HepG2 (cell line): ENCODE data around the gene ATAD1. TPM values are rescaled to one million over a fixed set of nuclear protein-coding genes. Genes with fewer than 3 reads are reported as not detected.

Experiments
- ATAC-seq: fragments of 200-7000 bp; cut with Tn5 transposase; 3 replicates; pipeline ENCODE4 v1.9.1; 2020; ENCODE audit warnings: mild to moderate bottlenecking, moderate library complexity
- BruUV-seq: library from RNA; stranded (reverse); fragments of 400-500 nt; replicated peaks from 2 replicates; lab custom pipeline; 2021; lab: Mats Ljungman, UMichigan
- CTCF ChIA-PET: fragments of 300-600 bp; formaldehyde crosslinking; extraction: SDS; loops from one replicate; lab custom pipeline; 2021; ENCODE audit warnings: low total read pairs, inconsistent platforms, low intra/inter-chr PET ratio; lab: Yijun Ruan, JAX
- POLR2A ChIA-PET: fragments of 350-600 bp; sonication (Branson Sonifier 250); formaldehyde crosslinking; loops from one replicate; lab custom pipeline; 2020; ENCODE audit warnings: antibody characterized with exemption, inconsistent platforms; lab: Yijun Ruan, JAX
- DNase-seq: peaks from one replicate; pipeline ENCODE4 v3.0.0-alpha.2; 2015; ENCODE audit warnings: low spot score
- FAIRE-seq: peaks from 3 replicates; lab custom pipeline; 2011; peaks lifted over from hg19 to GRCh38; lab: Jason Lieb, UNC
- H2AFZ ChIP-seq: one replicate; pipeline ENCODE4 v1.6.1; 2011; ENCODE audit warnings: low read length, inconsistent platforms
- H3K27ac ChIP-seq: fragments of 300-600 bp; 3 replicates; pipeline ENCODE4 v1.8.0; 2011; ENCODE audit warnings: mixed run types, mild to moderate bottlenecking, mixed read lengths, low read length, inconsistent platforms; ENCODE audit not compliant: insufficient read depth; ENCODE audit errors: extremely low read length
- H3K27me3 ChIP-seq, 2 experiments: fragments of 200-600 bp in 1 of 2; 2 replicates in 1 of 2; 3 replicates in 1 of 2; pipeline versions ENCODE4 v1.6.0 to v1.8.0; 2011; ENCODE audit warnings: low read length in 2 of 2, mild to moderate bottlenecking in 2 of 2, moderate library complexity in 2 of 2, inconsistent platforms in 1 of 2; ENCODE audit not compliant: insufficient read depth in 2 of 2, control insufficient read depth in 1 of 2
- H3K36me3 ChIP-seq, 2 experiments: fragments of 200-600 bp in 1 of 2; replicated peaks in 1 of 2; 2 replicates in 1 of 2; 3 replicates in 1 of 2; pipeline versions ENCODE4 v1.5.1 to v1.8.0; 2011; ENCODE audit warnings: low read length in 2 of 2, inconsistent platforms in 1 of 2; ENCODE audit not compliant: insufficient read depth in 2 of 2, control insufficient read depth in 1 of 2
- H3K4me1 ChIP-seq: 2 replicates; pipeline ENCODE4 v1.5.1; 2012; ENCODE audit warnings: low read length, inconsistent platforms; ENCODE audit not compliant: insufficient read depth
- H3K4me2 ChIP-seq: 2 replicates; pipeline ENCODE4 v1.6.0; 2011; ENCODE audit warnings: low read depth, low read length, inconsistent platforms
- H3K4me3 ChIP-seq, 3 experiments: fragments of 200-600 bp in 1 of 3; sonication (generic), shearing (Covaris generic) in 1 of 3; replicated peaks in 1 of 3; 2 replicates each; pipeline ENCODE4 v1.5.1; 2011 to 2016; ENCODE audit warnings: low read length in 3 of 3, inconsistent platforms in 2 of 3, low read depth in 2 of 3, mild to moderate bottlenecking in 2 of 3, control low read depth in 1 of 3, mixed read lengths in 1 of 3; ENCODE audit not compliant: insufficient read depth in 1 of 3
- H3K79me2 ChIP-seq: one replicate; pipeline ENCODE4 v1.6.1; 2011; ENCODE audit warnings: low read length, inconsistent platforms; ENCODE audit not compliant: insufficient read depth
- H3K9ac ChIP-seq: 2 replicates; pipeline ENCODE4 v1.6.0; 2011; ENCODE audit warnings: mild to moderate bottlenecking, low read depth, low read length, inconsistent platforms; ENCODE audit not compliant: insufficient read depth
- H3K9me3 ChIP-seq: 2 replicates; pipeline ENCODE4 v1.5.1; 2012; ENCODE audit warnings: mild to moderate bottlenecking, low read length
- H4K20me1 ChIP-seq: 2 replicates; pipeline ENCODE4 v1.6.0; 2011; ENCODE audit warnings: inconsistent platforms, mild to moderate bottlenecking, low read length, moderate library complexity; ENCODE audit not compliant: insufficient read depth
- FIP1L1 ChIP-seq: fragments of 200-400 bp; formaldehyde crosslinking; IDR thresholded peaks from 2 replicates; pipeline ENCODE4 v1.6.1; 2018; ENCODE audit warnings: low read depth, mild to moderate bottlenecking, low read length, moderate library complexity, borderline replicate concordance; ENCODE audit not compliant: insufficient read depth
- FOSL1 ChIP-seq: sonication (generic); formaldehyde crosslinking; IDR thresholded peaks from 2 replicates; pipeline ENCODE4 v1.9.0; 2021; ENCODE audit warnings: missing genetic modification reagents, borderline replicate concordance
- FUBP1 ChIP-seq: sonication (generic); formaldehyde crosslinking; IDR thresholded peaks from 2 replicates; pipeline ENCODE4 v1.5.1; 2020; ENCODE audit warnings: missing genetic modification reagents, mild to moderate bottlenecking, borderline replicate concordance
- JUND ChIP-seq: sonication (generic); formaldehyde crosslinking; IDR thresholded peaks from 2 replicates; pipeline ENCODE4 v1.8.0; 2022; ENCODE audit warnings: mild to moderate bottlenecking, missing genetic modification reagents
- KDM6A ChIP-seq: IDR thresholded peaks from 2 replicates; pipeline ENCODE4 v1.6.1; 2016; ENCODE audit warnings: low read depth
- NFE2 ChIP-seq: sonication (generic); formaldehyde crosslinking; IDR thresholded peaks from 2 replicates; pipeline ENCODE4 v1.4.0; 2020; ENCODE audit warnings: missing genetic modification reagents
- RBFOX2 ChIP-seq: fragments of 200-400 bp; formaldehyde crosslinking; IDR thresholded peaks from 2 replicates; pipeline ENCODE4 v1.6.1; 2017; ENCODE audit warnings: low read depth, mild to moderate bottlenecking, low read length
- SIX1 ChIP-seq: sonication (generic); formaldehyde crosslinking; IDR thresholded peaks from 2 replicates; pipeline ENCODE4 v1.4.0; 2020; ENCODE audit warnings: missing genetic modification reagents, borderline replicate concordance
- TP53 ChIP-seq: sonication (generic); formaldehyde crosslinking; conservative IDR thresholded peaks from 2 replicates; pipeline ENCODE4 v1.4.0; 2020; ENCODE audit warnings: missing genetic modification reagents
- ZNF552 ChIP-seq: sonication (generic); formaldehyde crosslinking; IDR thresholded peaks from 2 replicates; pipeline ENCODE4 v1.9.0; 2022; ENCODE audit warnings: missing genetic modification reagents, mild to moderate bottlenecking, borderline replicate concordance
- ZNF598 ChIP-seq: sonication (generic); formaldehyde crosslinking; IDR thresholded peaks from 2 replicates; pipeline ENCODE4 v1.5.1; 2020; ENCODE audit warnings: mild to moderate bottlenecking, missing genetic modification reagents, borderline replicate concordance
- ZNF746 ChIP-seq: sonication (generic); formaldehyde crosslinking; IDR thresholded peaks from 2 replicates; pipeline ENCODE4 v1.8.0; 2022; ENCODE audit warnings: mild to moderate bottlenecking, missing genetic modification reagents
- ZNF83 ChIP-seq: sonication (generic); formaldehyde crosslinking; IDR thresholded peaks from 2 replicates; pipeline ENCODE4 v1.4.0; 2020; ENCODE audit warnings: missing genetic modification reagents, mild to moderate bottlenecking, borderline replicate concordance
- in situ Hi-C: cut with HindIII; loops from 2 replicates; pipeline ENCODE4 v1.10.0; 2017; ENCODE audit warnings: low pct_unique_long_range_greater_than_20kb; ENCODE audit not compliant: extremely low pct_ligation_motif_present
- intact Hi-C: fragments of 100-400 bp; cut with micrococcal nuclease; formaldehyde crosslinking; loops from one replicate; pipeline ENCODE4 v1.10.0; 2022; ENCODE audit not compliant: unreplicated experiment
- polyA plus RNA-seq, 8 experiments: library from polyadenylated mRNA; depleted of rRNA in 3 of 8; stranded (reverse) in 7 of 8; unstranded in 1 of 8; fragments of >200 nt; fragmentation: Illumina TruSeq in 4 of 8; extraction: Trizol in 4 of 8; gene quantifications; 2 replicates each; pipeline versions ENCODE4 v1.2.1 to v1.2.3, GENCODE V29; 2011 to 2016; ENCODE audit warnings: low read depth in 4 of 8, missing spikeins in 1 of 8, mixed read lengths in 1 of 8; ENCODE audit not compliant: insufficient read depth in 1 of 8
- total RNA-seq, 5 experiments: library from RNA; depleted of rRNA; stranded (reverse); fragments of >200 nt; fragmentation: Illumina TruSeq; extraction: Trizol; gene quantifications; 2 replicates each; pipeline ENCODE4 v1.2.3, GENCODE V29; 2016; ENCODE audit warnings: low read depth in 1 of 5
- TF ChIP-seq, protein P1 (sequence below): sonication (generic); formaldehyde crosslinking; IDR thresholded peaks from 2 replicates; pipeline ENCODE4 v1.5.0; 2020; ENCODE audit warnings: mild to moderate bottlenecking, low read depth, missing genetic modification reagents, borderline replicate concordance
- TF ChIP-seq, protein P2 (sequence below): sonication (generic); formaldehyde crosslinking; conservative IDR thresholded peaks from 2 replicates; pipeline ENCODE4 v1.4.0; 2020; ENCODE audit warnings: missing genetic modification reagents

The ATAD1 gene
- total and polyA plus RNA-seq, 2 of the 13 experiments (the other 11 are each of a cell fraction or from before 2014, with no cell fraction given): 14.9 to 28.2 TPM

DNA sequence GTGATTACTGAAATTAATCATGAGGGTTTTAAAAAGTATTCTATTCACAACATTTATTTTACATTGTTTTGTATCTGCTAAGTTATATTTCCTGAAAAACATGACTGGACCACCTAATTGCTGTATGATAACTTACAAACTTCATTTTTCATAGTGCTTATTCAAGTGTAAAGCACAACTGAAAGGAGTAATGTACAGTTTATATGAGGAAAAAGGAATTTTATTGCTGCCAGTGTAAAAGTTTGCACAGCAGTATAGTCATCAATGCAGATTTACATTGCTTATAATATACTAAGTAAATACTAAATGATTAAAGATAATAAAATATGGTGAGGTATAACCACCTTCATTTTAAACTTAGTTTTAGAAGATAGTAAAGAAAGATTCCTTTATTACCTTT lies 49.4 kb upstream of the ATAD1 start:
- peaks cover 83% of the 10 kb centered on the region for H3K79me2 ChIP-seq
- H4K20me1 ChIP-seq: peaks cover 52% of the 10 kb centered on the region
- H3K9ac ChIP-seq: peak overlapping the region; percentile 82
- no peak overlapping the region for H2AFZ ChIP-seq
- POLR2A ChIA-PET: no interaction called here
- no peak overlapping the region for H3K27ac ChIP-seq
- no peaks in the 10 kb centered on the region; a peak in 1 of 5 replicates for H3K27me3 ChIP-seq
- peaks cover 33% of the 10 kb centered on the region for H3K4me1 ChIP-seq
- TF ChIP-seq SIX1 (CRISPR knock-in tag) (no peak), ZNF746 (CRISPR knock-in tag) (no peak), FUBP1 (CRISPR knock-in tag) (no peak), ZNF83 (no peak), RBFOX2 (no peak), FIP1L1 (no peak), TP53 (no peak), KDM6A (CRISPR knock-in tag) (no peak), NFE2 (CRISPR knock-in tag) (no peak), ZNF552 (CRISPR knock-in tag) (no peak), FOSL1 (CRISPR knock-in tag) (no peak), JUND (CRISPR knock-in tag) (no peak), ZNF598 (CRISPR knock-in tag) (no peak)
- TF ChIP-seq, protein P1, sequence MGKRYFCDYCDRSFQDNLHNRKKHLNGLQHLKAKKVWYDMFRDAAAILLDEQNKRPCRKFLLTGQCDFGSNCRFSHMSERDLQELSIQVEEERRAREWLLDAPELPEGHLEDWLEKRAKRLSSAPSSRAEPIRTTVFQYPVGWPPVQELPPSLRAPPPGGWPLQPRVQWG: no peak
- TF ChIP-seq, protein P2, sequence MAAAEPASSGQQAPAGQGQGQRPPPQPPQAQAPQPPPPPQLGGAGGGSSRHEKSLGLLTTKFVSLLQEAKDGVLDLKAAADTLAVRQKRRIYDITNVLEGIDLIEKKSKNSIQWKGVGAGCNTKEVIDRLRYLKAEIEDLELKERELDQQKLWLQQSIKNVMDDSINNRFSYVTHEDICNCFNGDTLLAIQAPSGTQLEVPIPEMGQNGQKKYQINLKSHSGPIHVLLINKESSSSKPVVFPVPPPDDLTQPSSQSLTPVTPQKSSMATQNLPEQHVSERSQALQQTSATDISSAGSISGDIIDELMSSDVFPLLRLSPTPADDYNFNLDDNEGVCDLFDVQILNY (CRISPR knock-in tag): no peak
- no peak for ATAC-seq
- H3K9me3 ChIP-seq: no peaks in the 10 kb centered on the region
- in situ Hi-C loops: no loop called here
- H3K4me3 ChIP-seq: peak overlapping the region; percentile 65 to 94 (median 80); a peak in 5 of 6 replicates
- DNase-seq: no peak
- H3K36me3 ChIP-seq: no peaks in the 10 kb centered on the region
- no peak for FAIRE-seq
- H3K4me2 ChIP-seq: peak overlapping the region; percentile 76
- BruUV-seq: no TSS peak
- CTCF ChIA-PET: no interaction called here
- intact Hi-C loops: no loop called here
